Measurements from ENCODE around the gene UMODL1.

UMODL1 gene

GRCh38 chr21:42055425-42055824, 15.7 kb upstream of the UMODL1 start:
- Histone ChIP-seq H3K27me3 (ENCODE audit: control insufficient read depth, insufficient read depth, low read length) (peaks cover 44% of the 10 kb centered on the region), H3K4me1 (ENCODE audit: control insufficient read depth, insufficient read depth, low read length) (no peaks in the 10 kb centered on the region), H3K4me2 (ENCODE audit: low read length) (no peak overlapping the region), H3K9me3 (replicated peaks; ENCODE audit: low read length) (no peaks in the 10 kb centered on the region), H3K4me3 (ENCODE audit: low read length) (no peak overlapping the region), H3K9ac (ENCODE audit: low read depth, low read length) (no peak overlapping the region), H3K36me3 (ENCODE audit: insufficient read depth, low read length) (no peaks in the 10 kb centered on the region)

GRCh38 chr21:42056468-42056867, 14.6 kb upstream of the UMODL1 start:
- Histone ChIP-seq H3K9ac (ENCODE audit: low read depth, low read length) (no peak overlapping the region), H3K4me1 (ENCODE audit: control insufficient read depth, insufficient read depth, low read length) (no peaks in the 10 kb centered on the region), H3K4me2 (ENCODE audit: low read length) (no peak overlapping the region), H3K9me3 (replicated peaks; ENCODE audit: low read length) (no peaks in the 10 kb centered on the region), H3K4me3 (ENCODE audit: low read length) (no peak overlapping the region), H3K27me3 (ENCODE audit: control insufficient read depth, insufficient read depth, low read length) (peaks cover 44% of the 10 kb centered on the region), H3K36me3 (ENCODE audit: insufficient read depth, low read length) (no peaks in the 10 kb centered on the region)

GRCh38 chr21:42056996-42057689, 14.0 kb upstream of the UMODL1 start:
- no peak overlapping the region for H3K9ac ChIP-seq (ENCODE audit: low read depth, low read length)
- H3K4me3 ChIP-seq (ENCODE audit: low read length): no peak overlapping the region

GRCh38 chr21:42057851-42058437, 13.2 kb upstream of the UMODL1 start:
- Histone ChIP-seq H3K9me3 (replicated peaks; ENCODE audit: low read length) (no peaks in the 10 kb centered on the region), H3K4me2 (ENCODE audit: low read length) (no peak overlapping the region), H3K4me3 (ENCODE audit: low read length) (no peak overlapping the region), H3K4me1 (ENCODE audit: control insufficient read depth, insufficient read depth, low read length) (no peaks in the 10 kb centered on the region), H3K9ac (ENCODE audit: low read depth, low read length) (no peak overlapping the region), H3K27me3 (ENCODE audit: control insufficient read depth, insufficient read depth, low read length) (peaks cover 52% of the 10 kb centered on the region), H3K36me3 (ENCODE audit: insufficient read depth, low read length) (no peaks in the 10 kb centered on the region)

More at GRCh38 chr21:42056996-42057689, 14.0 kb upstream of the UMODL1 start:
- H3K4me1 ChIP-seq (ENCODE audit: control insufficient read depth, insufficient read depth, low read length): no peaks in the 10 kb centered on the region
- no peak overlapping the region for H3K4me2 ChIP-seq (ENCODE audit: low read length)
- H3K36me3 ChIP-seq (ENCODE audit: insufficient read depth, low read length): no peaks in the 10 kb centered on the region
- no peaks in the 10 kb centered on the region for H3K9me3 ChIP-seq (replicated peaks; ENCODE audit: low read length)
- H3K27me3 ChIP-seq (ENCODE audit: control insufficient read depth, insufficient read depth, low read length): peaks cover 48% of the 10 kb centered on the region

- H3K4me1 ChIP-seq (ENCODE audit: control insufficient read depth, insufficient read depth, low read length): no peaks in the 10 kb centered on the region
- no peak overlapping the region for H3K4me3 ChIP-seq (ENCODE audit: low read length)
- no peaks in the 10 kb centered on the region for H3K36me3 ChIP-seq (ENCODE audit: insufficient read depth, low read length)
- H3K9ac ChIP-seq (ENCODE audit: low read depth, low read length): no peak overlapping the region
- H3K4me2 ChIP-seq (ENCODE audit: low read length): no peak overlapping the region
- H3K27me3 ChIP-seq (ENCODE audit: control insufficient read depth, insufficient read depth, low read length): peaks cover 59% of the 10 kb centered on the region
- no peaks in the 10 kb centered on the region for H3K9me3 ChIP-seq (replicated peaks; ENCODE audit: low read length)
Measured at GRCh38 chr21:42058631-42059111, 12.4 kb upstream of the UMODL1 start.

- Histone ChIP-seq H3K9me3 (replicated peaks; ENCODE audit: low read length) (no peaks in the 10 kb centered on the region), H3K4me2 (ENCODE audit: low read length) (no peak overlapping the region), H3K4me3 (ENCODE audit: low read length) (no peak overlapping the region), H3K36me3 (ENCODE audit: insufficient read depth, low read length) (no peaks in the 10 kb centered on the region), H3K4me1 (ENCODE audit: control insufficient read depth, insufficient read depth, low read length) (no peaks in the 10 kb centered on the region), H3K27me3 (ENCODE audit: control insufficient read depth, insufficient read depth, low read length) (peaks cover 64% of the 10 kb centered on the region), H3K9ac (ENCODE audit: low read depth, low read length) (no peak overlapping the region)
Measured at GRCh38 chr21:42059141-42059540, 12.0 kb upstream of the UMODL1 start.

- Histone ChIP-seq H3K4me3 (ENCODE audit: low read length) (no peak overlapping the region), H3K36me3 (ENCODE audit: insufficient read depth, low read length) (no peaks in the 10 kb centered on the region), H3K4me2 (ENCODE audit: low read length) (no peak overlapping the region), H3K9ac (ENCODE audit: low read depth, low read length) (no peak overlapping the region), H3K4me1 (ENCODE audit: control insufficient read depth, insufficient read depth, low read length) (no peaks in the 10 kb centered on the region), H3K27me3 (ENCODE audit: control insufficient read depth, insufficient read depth, low read length) (peaks cover 67% of the 10 kb centered on the region), H3K9me3 (replicated peaks; ENCODE audit: low read length) (no peaks in the 10 kb centered on the region)
Measured at GRCh38 chr21:42059721-42060120, 11.4 kb upstream of the UMODL1 start.

- Histone ChIP-seq H3K27me3 (ENCODE audit: control insufficient read depth, insufficient read depth, low read length) (peaks cover 71% of the 10 kb centered on the region), H3K36me3 (ENCODE audit: insufficient read depth, low read length) (no peaks in the 10 kb centered on the region), H3K4me2 (ENCODE audit: low read length) (no peak overlapping the region), H3K4me3 (ENCODE audit: low read length) (no peak overlapping the region), H3K9me3 (replicated peaks; ENCODE audit: low read length) (no peaks in the 10 kb centered on the region), H3K9ac (ENCODE audit: low read depth, low read length) (no peak overlapping the region), H3K4me1 (ENCODE audit: control insufficient read depth, insufficient read depth, low read length) (no peaks in the 10 kb centered on the region)
Measured at GRCh38 chr21:42060166-42060565, 11.0 kb upstream of the UMODL1 start.

- Histone ChIP-seq H3K9me3 (replicated peaks; ENCODE audit: low read length) (no peaks in the 10 kb centered on the region), H3K4me2 (ENCODE audit: low read length) (no peak overlapping the region), H3K36me3 (ENCODE audit: insufficient read depth, low read length) (no peaks in the 10 kb centered on the region), H3K4me1 (ENCODE audit: control insufficient read depth, insufficient read depth, low read length) (no peaks in the 10 kb centered on the region), H3K4me3 (ENCODE audit: low read length) (no peak overlapping the region), H3K9ac (ENCODE audit: low read depth, low read length) (no peak overlapping the region), H3K27me3 (ENCODE audit: control insufficient read depth, insufficient read depth, low read length) (peaks cover 69% of the 10 kb centered on the region)
Measured at GRCh38 chr21:42061195-42061985, 9.7 kb upstream of the UMODL1 start.

- H3K4me3 ChIP-seq (ENCODE audit: low read length): no peak overlapping the region
- no peaks in the 10 kb centered on the region for H3K9me3 ChIP-seq (replicated peaks; ENCODE audit: low read length)
- no peaks in the 10 kb centered on the region for H3K36me3 ChIP-seq (ENCODE audit: insufficient read depth, low read length)
- no peaks in the 10 kb centered on the region for H3K4me1 ChIP-seq (ENCODE audit: control insufficient read depth, insufficient read depth, low read length)
- H3K4me2 ChIP-seq (ENCODE audit: low read length): no peak overlapping the region
- H3K27me3 ChIP-seq (ENCODE audit: control insufficient read depth, insufficient read depth, low read length): peaks cover 67% of the 10 kb centered on the region
- no peak overlapping the region for H3K9ac ChIP-seq (ENCODE audit: low read depth, low read length)
Measured at GRCh38 chr21:42061986-42062235, 9.2 kb upstream of the UMODL1 start.

GRCh38 chr21:42062236-42063022, 8.7 kb upstream of the UMODL1 start:
- Histone ChIP-seq H3K4me3 (ENCODE audit: low read length) (no peak overlapping the region), H3K9ac (ENCODE audit: low read depth, low read length) (no peak overlapping the region), H3K27me3 (ENCODE audit: control insufficient read depth, insufficient read depth, low read length) (peaks cover 66% of the 10 kb centered on the region), H3K9me3 (replicated peaks; ENCODE audit: low read length) (no peaks in the 10 kb centered on the region), H3K4me1 (ENCODE audit: control insufficient read depth, insufficient read depth, low read length) (no peaks in the 10 kb centered on the region), H3K36me3 (ENCODE audit: insufficient read depth, low read length) (no peaks in the 10 kb centered on the region), H3K4me2 (ENCODE audit: low read length) (no peak overlapping the region)
